Activated B cell treated with CpG ODN at 0.5 μM for 24 hours (primary cell): ENCODE results near the gene MRLN. TPM values are rescaled to one million over a fixed set of nuclear protein-coding genes. Genes with fewer than 3 reads are reported as not detected.
"Not testable (repeated sequence)": the region's sequence is repeated elsewhere in the genome, so short reads cannot be mapped to it uniquely, and the experiment has no call there.

Source experiments
- ATAC-seq: fragments of 200-7000 bp; cut with Tn5 transposase; one replicate; pipeline ENCODE4 v1.10.0; 2021; ENCODE audit warnings: low read depth, mild to moderate bottlenecking, moderate library complexity
- CTCF ChIA-PET: fragments of 350-600 bp; sonication (Branson Sonifier 250); formaldehyde crosslinking; loops from one replicate; lab custom pipeline; 2021; ENCODE audit warnings: antibody characterized with exemption; lab: Charles Lee
- POLR2A ChIA-PET: fragments of 350-600 bp; sonication (Branson Sonifier 250); formaldehyde crosslinking; loops from one replicate; lab custom pipeline; 2021; ENCODE audit warnings: antibody characterized with exemption; lab: Charles Lee
- DNase-seq: peaks from one replicate; pipeline ENCODE4 v3.0.0; 2022
- H3K27ac Mint-ChIP-seq: one replicate; pipeline ENCODE4 v1.8.0; 2020; ENCODE audit warnings: mixed read lengths
- H3K27me3 Mint-ChIP-seq: one replicate; pipeline ENCODE4 v1.8.0; 2021; ENCODE audit warnings: mixed read lengths
- H3K36me3 Mint-ChIP-seq: one replicate; pipeline ENCODE4 v1.8.0; 2021; ENCODE audit warnings: low read depth, mixed read lengths
- H3K4me1 Mint-ChIP-seq: one replicate; pipeline ENCODE4 v1.8.0; 2021; ENCODE audit warnings: mixed read lengths
- H3K4me3 Mint-ChIP-seq: one replicate; pipeline ENCODE4 v1.8.0; 2020; ENCODE audit warnings: mild to moderate bottlenecking, mixed read lengths
- H3K9me3 Mint-ChIP-seq: one replicate; pipeline ENCODE4 v1.8.0; 2020; ENCODE audit warnings: mixed read lengths
- intact Hi-C: fragments of 100-400 bp; cut with micrococcal nuclease; formaldehyde crosslinking; loops from one replicate; pipeline ENCODE4 v1.15.1; 2024
- total RNA-seq: library from RNA; stranded (reverse); gene quantifications from 2 replicates; pipeline ENCODE4 v1.2.3, GENCODE V29; 2022
- TF ChIP-seq, protein P1 (sequence below): fragments of 200-600 bp; IDR thresholded peaks from one replicate; pipeline ENCODE4 v1.8.0; 2022; ENCODE audit warnings: antibody characterized with exemption, mild to moderate bottlenecking

The MRLN gene
- total RNA-seq, 1 donor from 2014 or later = not detected

GRCh38 chr10:59745163-59745650 lies 8.0 kb downstream of the MRLN start:
- Mint-ChIP-seq H3K9me3 (peaks cover 3% of the 10 kb centered on the region), H3K4me3 (no peak overlapping the region), H3K27ac (no peak overlapping the region), H3K36me3 (no peaks in the 10 kb centered on the region), H3K27me3 (peaks cover 9% of the 10 kb centered on the region), H3K4me1 (no peaks in the 10 kb centered on the region)
- CTCF ChIA-PET = no interaction called here
- DNase-seq = no peak
- no peak for ATAC-seq
- intact Hi-C loops = no loop called here
- POLR2A ChIA-PET = no interaction called here
- TF ChIP-seq, protein P1, sequence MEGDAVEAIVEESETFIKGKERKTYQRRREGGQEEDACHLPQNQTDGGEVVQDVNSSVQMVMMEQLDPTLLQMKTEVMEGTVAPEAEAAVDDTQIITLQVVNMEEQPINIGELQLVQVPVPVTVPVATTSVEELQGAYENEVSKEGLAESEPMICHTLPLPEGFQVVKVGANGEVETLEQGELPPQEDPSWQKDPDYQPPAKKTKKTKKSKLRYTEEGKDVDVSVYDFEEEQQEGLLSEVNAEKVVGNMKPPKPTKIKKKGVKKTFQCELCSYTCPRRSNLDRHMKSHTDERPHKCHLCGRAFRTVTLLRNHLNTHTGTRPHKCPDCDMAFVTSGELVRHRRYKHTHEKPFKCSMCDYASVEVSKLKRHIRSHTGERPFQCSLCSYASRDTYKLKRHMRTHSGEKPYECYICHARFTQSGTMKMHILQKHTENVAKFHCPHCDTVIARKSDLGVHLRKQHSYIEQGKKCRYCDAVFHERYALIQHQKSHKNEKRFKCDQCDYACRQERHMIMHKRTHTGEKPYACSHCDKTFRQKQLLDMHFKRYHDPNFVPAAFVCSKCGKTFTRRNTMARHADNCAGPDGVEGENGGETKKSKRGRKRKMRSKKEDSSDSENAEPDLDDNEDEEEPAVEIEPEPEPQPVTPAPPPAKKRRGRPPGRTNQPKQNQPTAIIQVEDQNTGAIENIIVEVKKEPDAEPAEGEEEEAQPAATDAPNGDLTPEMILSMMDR = no peak

- POLR2A ChIA-PET, H3K27ac Mint-ChIP-seq, H3K4me3 Mint-ChIP-seq, intact Hi-C loops, ATAC-seq, H3K4me1 Mint-ChIP-seq, H3K36me3 Mint-ChIP-seq, DNase-seq, H3K27me3 Mint-ChIP-seq, H3K9me3 Mint-ChIP-seq, CTCF ChIA-PET: not testable (repeated sequence)
Measured at GRCh38 chr10:59744762-59745161, 8.5 kb downstream of the MRLN start.

DNA sequence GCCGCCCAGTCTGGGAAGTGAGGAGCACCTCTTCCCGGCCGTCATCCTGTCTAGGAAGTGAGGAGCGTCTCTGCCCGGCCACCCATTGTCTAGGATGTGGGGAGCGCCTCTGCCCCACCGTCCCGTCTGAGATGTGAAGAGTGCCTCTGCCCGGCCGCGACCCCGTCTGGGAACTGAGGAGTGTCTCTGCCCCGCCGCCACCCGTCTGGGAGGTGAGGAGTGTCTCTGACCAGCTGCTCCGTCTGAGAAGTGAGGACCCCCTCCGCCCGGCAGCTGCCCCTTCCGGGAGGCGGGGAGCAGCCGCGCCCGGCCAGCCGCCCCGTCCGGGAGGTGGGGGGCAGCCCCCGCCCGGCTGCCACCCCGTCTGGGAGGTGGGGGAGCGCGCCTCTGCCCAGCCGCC lies 9.1 kb downstream of the MRLN start:
- H3K9me3 Mint-ChIP-seq, H3K27me3 Mint-ChIP-seq, intact Hi-C loops, POLR2A ChIA-PET, H3K27ac Mint-ChIP-seq, DNase-seq, H3K4me1 Mint-ChIP-seq, H3K4me3 Mint-ChIP-seq, CTCF ChIA-PET, ATAC-seq, H3K36me3 Mint-ChIP-seq: not testable (repeated sequence)

- intact Hi-C loops = no loop called here
- DNase-seq (no peak), ATAC-seq (no peak)
- ChIA-PET CTCF (no interaction called here), POLR2A (no interaction called here)
- H3K27ac Mint-ChIP-seq = no peak overlapping the region
- TF ChIP-seq, protein P1 = no peak
- H3K36me3 Mint-ChIP-seq = no peaks in the 10 kb centered on the region
- no peaks in the 10 kb centered on the region for H3K4me1 Mint-ChIP-seq
- peaks cover 3% of the 10 kb centered on the region for H3K9me3 Mint-ChIP-seq
- peaks cover 7% of the 10 kb centered on the region for H3K27me3 Mint-ChIP-seq
- no peak overlapping the region for H3K4me3 Mint-ChIP-seq
Measured at GRCh38 chr10:59741583-59741982, 11.7 kb downstream of the MRLN start.

DNA sequence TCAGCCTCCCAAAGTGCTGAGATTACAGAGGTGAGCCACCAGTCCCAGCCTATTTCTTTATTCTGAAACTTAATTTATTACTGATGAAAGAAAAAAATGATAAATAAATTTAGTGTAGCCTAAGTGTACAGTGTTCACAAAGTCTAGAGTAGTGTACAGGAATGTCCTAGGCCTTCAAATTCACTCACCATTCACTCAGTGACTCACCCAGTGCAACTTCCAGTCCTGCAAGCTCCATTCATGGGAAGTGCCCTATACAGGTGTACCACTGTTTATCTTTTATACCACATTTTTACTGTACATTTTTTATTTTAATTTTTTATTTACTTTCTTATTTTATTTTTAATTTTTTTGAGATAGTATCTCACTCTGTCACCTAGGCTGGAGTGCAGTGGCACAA lies 12.2 kb downstream of the MRLN start:
- Mint-ChIP-seq H3K4me3 (no peak overlapping the region), H3K27ac (no peak overlapping the region), H3K9me3 (peaks cover 3% of the 10 kb centered on the region), H3K36me3 (no peaks in the 10 kb centered on the region), H3K4me1 (no peaks in the 10 kb centered on the region), H3K27me3 (peaks cover 7% of the 10 kb centered on the region)
- ChIA-PET POLR2A (no interaction called here), CTCF (no interaction called here)
- DNase-seq = no peak
- TF ChIP-seq, protein P1 = no peak
- intact Hi-C loops = no loop called here
- no peak for ATAC-seq

GRCh38 chr10:59736749-59737148 lies 16.5 kb downstream of the MRLN start:
- DNase-seq = no peak
- no peak for ATAC-seq
- H3K27ac Mint-ChIP-seq = no peak overlapping the region
- TF ChIP-seq, protein P1 = no peak
- ChIA-PET POLR2A (no interaction called here), CTCF (no interaction called here)
- peaks cover 3% of the 10 kb centered on the region for H3K4me1 Mint-ChIP-seq
- H3K27me3 Mint-ChIP-seq = peaks cover 15% of the 10 kb centered on the region
- no peak overlapping the region for H3K4me3 Mint-ChIP-seq
- no peaks in the 10 kb centered on the region for H3K36me3 Mint-ChIP-seq
- H3K9me3 Mint-ChIP-seq = no peaks in the 10 kb centered on the region
- intact Hi-C loops = no loop called here
